ENCODE data around the gene DVL2. TPM values are rescaled to one million over a fixed set of nuclear protein-coding genes. Genes with fewer than 3 reads are reported as not detected.
A peak's percentile ranks its signal among the peaks of the same experiment; 100 is the strongest.

DVL2 gene
- total RNA-seq, 4 donors from 2014 or later = 5.1 to 83.2 (median 53.5) TPM

DNA sequence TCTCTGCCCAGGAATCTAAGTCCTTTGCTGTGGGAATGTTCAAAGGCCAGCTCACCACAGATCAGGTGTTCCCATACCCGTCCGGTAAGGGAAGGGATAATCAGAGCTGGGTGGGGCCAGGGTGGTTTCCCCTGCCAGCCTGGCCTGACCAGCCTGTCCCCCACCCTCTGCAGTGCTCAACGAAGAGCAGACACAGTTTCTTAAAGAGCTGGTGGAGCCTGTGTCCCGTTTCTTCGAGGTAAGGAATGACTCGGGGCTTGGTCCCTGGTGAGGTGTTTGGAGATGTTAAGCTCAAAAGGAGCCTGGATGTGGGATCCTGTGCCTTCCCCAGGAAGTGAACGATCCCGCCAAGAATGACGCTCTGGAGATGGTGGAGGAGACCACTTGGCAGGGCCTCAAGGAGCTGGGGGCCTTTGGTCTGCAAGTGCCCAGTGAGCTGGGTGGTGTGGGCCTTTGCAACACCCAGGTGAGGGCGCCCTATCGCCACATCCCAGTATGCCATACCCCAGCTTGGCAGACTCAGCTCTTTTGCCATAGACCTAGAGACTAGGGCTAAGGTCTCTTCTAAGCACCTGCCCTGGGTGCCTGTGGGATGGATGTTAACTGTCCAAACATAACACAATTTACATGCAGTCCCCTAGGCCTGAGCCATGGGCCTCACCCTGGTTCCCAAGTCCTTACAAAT lies 13.6 kb downstream of the DVL2 start:
- peak overlapping the region; percentile 92 to 97 for H3K27ac ChIP-seq
- peaks cover 0 to 11% of the 10 kb centered on the region in 2 donors for H3K4me1 ChIP-seq
- H3K9me3 ChIP-seq = no peaks in the 10 kb centered on the region
- TF ChIP-seq CTCF (IDR thresholded peaks at IDR 0.05) (peak in 3 of 4 experiments; percentile 24 to 34 (median 24)), POLR2A (IDR thresholded peaks at IDR 0.05) (no peak)
- peak in 1 of 2 donors; percentile 52 for DNase-seq
- no peaks in the 10 kb centered on the region for H3K36me3 ChIP-seq
- peak overlapping the region; percentile 67 to 91 for H3K4me3 ChIP-seq
- H3K27me3 ChIP-seq = no peaks in the 10 kb centered on the region
- intact Hi-C loops (cut with DNase I; ENCODE audit: low total_unique reads) = no loop called here

DNA sequence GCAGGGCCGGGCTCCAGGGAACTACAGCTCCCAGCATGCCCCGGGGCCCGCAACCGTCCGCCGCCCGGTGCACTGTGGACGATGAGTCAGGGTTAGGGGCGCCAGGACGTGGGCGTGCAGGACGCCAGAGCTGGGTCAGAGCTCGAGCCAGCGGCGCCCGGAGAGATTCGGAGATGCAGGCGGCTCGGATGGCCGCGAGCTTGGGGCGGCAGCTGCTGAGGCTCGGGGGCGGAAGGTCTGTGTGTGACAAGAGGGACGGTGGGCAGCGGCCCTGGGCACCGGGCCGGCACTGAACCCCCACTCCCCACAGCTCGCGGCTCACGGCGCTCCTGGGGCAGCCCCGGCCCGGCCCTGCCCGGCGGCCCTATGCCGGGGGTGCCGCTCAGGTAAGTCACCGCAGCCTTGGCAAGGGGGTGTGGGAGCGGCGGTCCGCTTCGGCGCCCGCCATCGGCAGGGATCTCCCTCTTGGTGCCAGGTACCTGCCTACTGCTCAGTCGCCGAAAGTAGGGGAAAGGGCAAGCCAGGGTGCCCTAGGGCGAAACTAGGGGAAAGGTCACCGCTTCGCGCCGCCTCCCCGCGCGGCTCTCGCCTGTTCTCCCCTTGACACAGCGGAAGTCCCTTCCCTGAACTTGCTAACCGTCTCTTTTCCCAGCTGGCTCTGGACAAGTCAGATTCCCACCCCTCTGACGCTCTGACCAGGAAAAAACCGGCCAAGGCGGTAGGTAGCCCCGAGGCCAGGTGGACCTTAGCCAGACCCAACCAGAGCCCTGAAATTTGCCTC lies 14.3 kb downstream of the DVL2 start, which contains the start of the genes ACADVL and DLG4:
TSS of gene ACADVL (plus strand) at position 127 of the 781 bp plus-strand sequence. CDS start at position 174, 47 bp downstream.
TSS of gene DLG4 (minus strand) at position 25 of the 781 bp plus-strand sequence.
- peak within 1 kb of the TSS; percentile 92 to 97 for H3K27ac ChIP-seq
- H3K36me3 ChIP-seq = no peaks in the 10 kb centered on the region
- H3K4me1 ChIP-seq = peaks cover 0 to 18% of the 10 kb centered on the region in 2 donors
- peak; percentile 95 to 96 for DNase-seq
- intact Hi-C loops (cut with DNase I; ENCODE audit: low total_unique reads) = no loop called here
- H3K4me3 ChIP-seq = peak within 1 kb of the TSS; percentile 67 to 91
- no peaks in the 10 kb centered on the region for H3K9me3 ChIP-seq
- no peaks in the 10 kb centered on the region for H3K27me3 ChIP-seq
- peak; percentile 82 to 94 for TF ChIP-seq POLR2A (IDR thresholded peaks at IDR 0.05)
- no peak for TF ChIP-seq CTCF (IDR thresholded peaks at IDR 0.05)

DNA sequence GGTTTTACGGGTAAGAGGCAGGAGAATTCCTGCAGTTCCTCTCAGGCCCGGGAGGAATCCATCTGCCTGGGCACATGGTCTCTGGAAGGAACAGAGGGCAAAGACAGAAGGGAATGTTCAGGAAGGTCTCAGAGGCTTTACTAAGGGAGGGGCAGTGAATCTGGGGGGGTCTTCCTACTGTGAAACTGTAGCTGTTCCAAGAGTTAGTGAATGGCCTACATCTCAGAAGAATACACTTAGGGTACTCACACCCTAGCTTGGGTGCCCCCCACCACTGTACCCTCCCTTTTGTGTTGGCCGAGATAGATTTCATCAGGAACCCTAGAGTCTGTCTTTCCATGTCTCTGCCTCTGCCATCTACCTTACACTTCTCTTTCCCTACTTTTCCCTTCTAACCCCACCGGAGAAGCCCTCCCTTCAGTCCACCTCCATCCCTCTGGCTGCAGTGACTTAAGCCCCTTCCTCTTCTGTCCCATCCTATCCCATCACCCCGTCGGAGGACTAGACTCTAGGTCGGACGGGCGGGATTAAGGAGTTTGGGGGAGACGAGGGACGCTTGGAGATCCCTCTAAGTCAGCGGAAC lies 15.0 kb downstream of the DVL2 start:
- DNase-seq = no peak
- no peaks in the 10 kb centered on the region for H3K27me3 ChIP-seq
- H3K27ac ChIP-seq = peak overlapping the region; percentile 92 to 97
- peaks cover 0 to 18% of the 10 kb centered on the region in 2 donors for H3K4me1 ChIP-seq
- TF ChIP-seq CTCF (IDR thresholded peaks at IDR 0.05) = no peak
- no peak for TF ChIP-seq POLR2A (IDR thresholded peaks at IDR 0.05)
- peak overlapping the region; percentile 67 to 91 for H3K4me3 ChIP-seq
- intact Hi-C loops (cut with DNase I; ENCODE audit: low total_unique reads) = no loop called here
- H3K9me3 ChIP-seq = no peaks in the 10 kb centered on the region
- no peaks in the 10 kb centered on the region for H3K36me3 ChIP-seq

DNA sequence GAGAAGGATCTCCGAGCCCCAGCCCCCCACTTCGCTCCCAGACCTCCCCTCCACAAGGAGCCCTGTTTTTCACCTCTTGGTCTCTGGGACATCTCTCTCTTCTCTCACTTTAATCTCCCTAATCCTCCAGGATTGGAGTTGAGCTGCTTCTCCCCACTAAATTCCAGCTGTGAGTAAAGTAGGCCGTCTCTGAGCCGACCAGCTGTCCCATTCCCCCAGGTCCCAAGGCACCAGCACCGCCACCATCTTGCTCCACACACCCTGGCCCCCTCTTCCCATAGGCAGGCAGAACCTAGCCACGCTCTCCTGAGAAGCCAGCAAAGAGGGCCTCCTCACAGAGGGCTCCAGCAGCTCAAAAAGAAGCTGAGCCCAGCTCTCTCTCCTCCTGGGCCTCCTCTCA lies 15.6 kb downstream of the DVL2 start:
- Histone ChIP-seq H3K27ac (peak overlapping the region; percentile 92 to 97), H3K4me1 (peaks cover 0 to 20% of the 10 kb centered on the region in 2 donors), H3K9me3 (no peaks in the 10 kb centered on the region), H3K4me3 (no peak overlapping the region), H3K36me3 (no peaks in the 10 kb centered on the region), H3K27me3 (no peaks in the 10 kb centered on the region)
- no peak for TF ChIP-seq POLR2A (IDR thresholded peaks at IDR 0.05)
- no peak for TF ChIP-seq CTCF (IDR thresholded peaks at IDR 0.05)
- no peak for DNase-seq
- intact Hi-C loops (cut with DNase I; ENCODE audit: low total_unique reads) = no loop called here
